Measurements from ENCODE around the gene VSTM4. TPM values are rescaled to one million over a fixed set of nuclear protein-coding genes. Genes with fewer than 3 reads are reported as not detected.

The VSTM4 gene
- total RNA-seq, 2 experiments from 2014 or later, result not detected

DNA sequence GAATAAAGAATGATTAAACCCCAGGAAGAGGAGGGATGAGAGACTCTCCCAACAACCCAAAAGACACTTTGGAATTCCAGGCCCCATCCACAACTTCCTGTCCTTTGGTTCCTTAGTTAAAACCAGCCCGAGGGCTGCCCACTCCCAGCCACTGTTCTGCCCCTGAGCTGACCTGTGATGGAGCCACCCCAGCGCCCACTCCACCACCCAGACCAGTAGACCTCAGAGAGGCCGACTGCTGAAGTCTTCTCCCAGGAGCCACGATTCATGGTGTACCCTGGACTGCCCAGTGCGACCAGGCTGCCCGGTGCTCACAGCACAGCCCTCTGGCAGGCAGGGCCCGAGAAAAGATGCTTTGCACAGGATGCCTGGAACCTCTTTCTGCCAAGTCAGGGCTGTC lies 6.7 kb downstream of the VSTM4 start:
- no peak overlapping the region for H3K4me3 ChIP-seq (ENCODE audit: low read depth, low read length, poor library complexity, severe bottlenecking)
- H3K36me3 ChIP-seq (ENCODE audit: insufficient read depth, low read length), result no peaks in the 10 kb centered on the region
- POLR2A ChIA-PET, result no interaction called here

DNA sequence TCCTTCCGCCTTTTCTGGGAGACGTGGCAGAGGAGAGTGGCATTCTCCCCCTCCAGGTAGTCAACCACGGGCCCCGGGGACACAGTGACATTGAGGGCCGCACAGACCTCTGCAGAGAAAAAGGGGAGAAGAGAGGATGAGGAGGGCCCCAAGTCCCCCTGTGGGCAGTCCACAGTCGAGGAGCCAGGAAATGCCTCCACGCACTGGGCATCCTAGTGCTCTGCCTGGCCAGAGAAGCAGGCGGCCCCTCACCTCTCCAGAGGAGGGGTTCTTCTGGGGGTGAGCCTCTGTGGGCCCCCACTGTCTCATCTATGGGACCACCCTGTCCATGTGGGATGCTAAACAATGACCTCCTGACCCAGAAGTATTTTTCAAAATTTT lies 7.4 kb downstream of the VSTM4 start:
- H2AFZ ChIP-seq (ENCODE audit: low read length), result no peak overlapping the region
- no peaks in the 10 kb centered on the region for H3K79me2 ChIP-seq (ENCODE audit: insufficient read depth, low read depth, low read length)
- TF ChIP-seq EZH2phosphoT487 (IDR thresholded peaks at IDR 0.05; ENCODE audit: borderline replicate concordance, low read depth, low read length), result no peak
- TF ChIP-seq, protein P1, sequence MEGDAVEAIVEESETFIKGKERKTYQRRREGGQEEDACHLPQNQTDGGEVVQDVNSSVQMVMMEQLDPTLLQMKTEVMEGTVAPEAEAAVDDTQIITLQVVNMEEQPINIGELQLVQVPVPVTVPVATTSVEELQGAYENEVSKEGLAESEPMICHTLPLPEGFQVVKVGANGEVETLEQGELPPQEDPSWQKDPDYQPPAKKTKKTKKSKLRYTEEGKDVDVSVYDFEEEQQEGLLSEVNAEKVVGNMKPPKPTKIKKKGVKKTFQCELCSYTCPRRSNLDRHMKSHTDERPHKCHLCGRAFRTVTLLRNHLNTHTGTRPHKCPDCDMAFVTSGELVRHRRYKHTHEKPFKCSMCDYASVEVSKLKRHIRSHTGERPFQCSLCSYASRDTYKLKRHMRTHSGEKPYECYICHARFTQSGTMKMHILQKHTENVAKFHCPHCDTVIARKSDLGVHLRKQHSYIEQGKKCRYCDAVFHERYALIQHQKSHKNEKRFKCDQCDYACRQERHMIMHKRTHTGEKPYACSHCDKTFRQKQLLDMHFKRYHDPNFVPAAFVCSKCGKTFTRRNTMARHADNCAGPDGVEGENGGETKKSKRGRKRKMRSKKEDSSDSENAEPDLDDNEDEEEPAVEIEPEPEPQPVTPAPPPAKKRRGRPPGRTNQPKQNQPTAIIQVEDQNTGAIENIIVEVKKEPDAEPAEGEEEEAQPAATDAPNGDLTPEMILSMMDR (conservative IDR thresholded peaks at IDR 0.05; ENCODE audit: low read length), result no peak
- intact Hi-C loops (cut with micrococcal nuclease; ENCODE audit: unreplicated experiment), result no loop called here
- H3K27ac ChIP-seq (ENCODE audit: low read depth, low read length, poor library complexity, severe bottlenecking), result no peak overlapping the region
- H3K36me3 ChIP-seq (ENCODE audit: insufficient read depth, low read length), result no peaks in the 10 kb centered on the region
- BruUV-seq (replicated peaks), result no TSS peak
- no peaks in the 10 kb centered on the region for H4K20me1 ChIP-seq (ENCODE audit: insufficient read depth, low read length)
- no peak for DNase-seq (ENCODE audit: low spot score)
- H3K9me2 ChIP-seq (ENCODE audit: insufficient read depth, low read length), result no peaks in the 10 kb centered on the region
- ChIA-PET CTCF (ENCODE audit: unreplicated experiment) (no interaction called here), POLR2A (no interaction called here)
- no peak overlapping the region for H3K4me3 ChIP-seq (ENCODE audit: low read depth, low read length, poor library complexity, severe bottlenecking)
- no peak overlapping the region for H3K4me2 ChIP-seq (ENCODE audit: low read length)
- H3K9me3 ChIP-seq (ENCODE audit: low read length), result no peaks in the 10 kb centered on the region
- H3K4me1 ChIP-seq (ENCODE audit: insufficient read depth, low read length, poor library complexity, severe bottlenecking), result peaks cover 2% of the 10 kb centered on the region

More for the DNA sequence above, 6.7 kb downstream of the VSTM4 start:
- Histone ChIP-seq H3K79me2 (ENCODE audit: insufficient read depth, low read depth, low read length) (no peaks in the 10 kb centered on the region), H3K27ac (ENCODE audit: low read depth, low read length, poor library complexity, severe bottlenecking) (no peak overlapping the region), H3K4me2 (ENCODE audit: low read length) (no peak overlapping the region), H3K9me2 (ENCODE audit: insufficient read depth, low read length) (no peaks in the 10 kb centered on the region), H3K9me3 (ENCODE audit: low read length) (no peaks in the 10 kb centered on the region), H3K4me1 (ENCODE audit: insufficient read depth, low read length, poor library complexity, severe bottlenecking) (peaks cover 4% of the 10 kb centered on the region), H4K20me1 (ENCODE audit: insufficient read depth, low read length) (no peaks in the 10 kb centered on the region), H2AFZ (ENCODE audit: low read length) (no peak overlapping the region)
- BruUV-seq (replicated peaks), result no TSS peak
- no peak for TF ChIP-seq EZH2phosphoT487 (IDR thresholded peaks at IDR 0.05; ENCODE audit: borderline replicate concordance, low read depth, low read length)
- TF ChIP-seq, protein P1 (conservative IDR thresholded peaks at IDR 0.05; ENCODE audit: low read length), result no peak
- CTCF ChIA-PET (ENCODE audit: unreplicated experiment), result no interaction called here
- intact Hi-C loops (cut with micrococcal nuclease; ENCODE audit: unreplicated experiment), result no loop called here
- DNase-seq (ENCODE audit: low spot score), result no peak

DNA sequence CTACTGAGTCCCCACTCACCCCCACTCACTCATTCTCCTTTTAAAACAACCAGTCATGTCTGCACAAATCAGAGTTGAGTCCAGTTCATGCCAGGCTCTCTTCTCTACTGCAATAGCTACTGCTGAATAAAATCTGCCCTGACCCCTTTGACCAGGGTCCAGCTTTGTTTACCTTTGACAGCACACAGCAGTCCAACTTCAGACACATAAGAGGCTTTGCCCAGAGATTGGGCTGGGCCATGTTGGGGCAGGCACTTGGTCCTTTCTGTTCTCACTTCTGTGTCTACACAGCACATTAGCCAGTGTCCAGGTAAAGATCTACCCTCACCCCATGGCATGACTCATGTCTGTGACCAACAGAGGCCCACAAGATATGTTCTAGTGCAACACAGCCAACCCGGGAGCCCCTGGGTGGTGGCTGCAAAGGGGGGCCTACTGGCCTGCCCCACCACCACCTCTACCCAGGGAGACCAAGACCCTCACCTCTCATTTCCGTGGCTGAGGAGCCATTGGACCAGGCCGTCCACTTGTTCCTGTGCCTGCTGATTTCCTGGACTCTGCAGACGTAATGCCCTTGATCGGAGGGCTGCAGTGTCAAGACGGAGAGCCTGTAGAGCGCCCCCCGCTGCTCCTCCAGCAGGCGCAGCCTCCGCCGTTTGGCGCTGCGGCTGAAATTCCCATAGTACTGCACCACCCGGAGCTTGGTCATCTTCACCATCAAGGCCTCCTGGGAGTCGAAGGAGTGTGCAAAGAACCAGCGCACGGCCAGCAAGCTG lies 8.0 kb downstream of the VSTM4 start:
- intact Hi-C loops (cut with micrococcal nuclease; ENCODE audit: unreplicated experiment), result no loop called here
- TF ChIP-seq, protein P1 (conservative IDR thresholded peaks at IDR 0.05; ENCODE audit: low read length), result no peak
- no peak for TF ChIP-seq EZH2phosphoT487 (IDR thresholded peaks at IDR 0.05; ENCODE audit: borderline replicate concordance, low read depth, low read length)
- POLR2A ChIA-PET, result no interaction called here
- no peak overlapping the region for H3K27ac ChIP-seq (ENCODE audit: low read depth, low read length, poor library complexity, severe bottlenecking)
- no peak for DNase-seq (ENCODE audit: low spot score)
- H3K79me2 ChIP-seq (ENCODE audit: insufficient read depth, low read depth, low read length), result no peaks in the 10 kb centered on the region
- H3K4me3 ChIP-seq (ENCODE audit: low read depth, low read length, poor library complexity, severe bottlenecking), result no peak overlapping the region
- H3K9me2 ChIP-seq (ENCODE audit: insufficient read depth, low read length), result no peaks in the 10 kb centered on the region
- no peaks in the 10 kb centered on the region for H3K9me3 ChIP-seq (ENCODE audit: low read length)
- no peaks in the 10 kb centered on the region for H4K20me1 ChIP-seq (ENCODE audit: insufficient read depth, low read length)
- H3K4me2 ChIP-seq (ENCODE audit: low read length), result no peak overlapping the region
- BruUV-seq (replicated peaks), result no TSS peak
- H2AFZ ChIP-seq (ENCODE audit: low read length), result no peak overlapping the region
- H3K36me3 ChIP-seq (ENCODE audit: insufficient read depth, low read length), result no peaks in the 10 kb centered on the region
- H3K4me1 ChIP-seq (ENCODE audit: insufficient read depth, low read length, poor library complexity, severe bottlenecking), result no peaks in the 10 kb centered on the region
- CTCF ChIA-PET (ENCODE audit: unreplicated experiment), result no interaction called here
